ENCODE results near the gene COA1. TPM values are rescaled to one million over a fixed set of nuclear protein-coding genes. Genes with fewer than 3 reads are reported as not detected.
"Not testable (repeated sequence)": the region's sequence is repeated elsewhere in the genome, so short reads cannot be mapped to it uniquely, and the experiment has no call there.

Gene COA1
- total and polyA plus RNA-seq, 8 donors: 41.5 to 89.2 (median 75.6) TPM

- ATAC-seq (no peak), DNase-seq (no peak)
- Histone ChIP-seq H3K4me3 (no peak overlapping the region), H3K9me3 (no peaks in the 10 kb centered on the region), H3K27me3 (no peaks in the 10 kb centered on the region), H3K4me1 (peaks cover 0 to 14% of the 10 kb centered on the region in 2 donors), H3K36me3 (no peaks in the 10 kb centered on the region), H3K27ac (no peak overlapping the region)
- TF ChIP-seq CTCF (IDR thresholded peaks at IDR 0.05): no peak
- intact Hi-C loops (cut with DNase I): no loop called here
These were observed 18.2 kb upstream of the COA1 start for GRCh38 chr7:43747328-43748105.

DNA sequence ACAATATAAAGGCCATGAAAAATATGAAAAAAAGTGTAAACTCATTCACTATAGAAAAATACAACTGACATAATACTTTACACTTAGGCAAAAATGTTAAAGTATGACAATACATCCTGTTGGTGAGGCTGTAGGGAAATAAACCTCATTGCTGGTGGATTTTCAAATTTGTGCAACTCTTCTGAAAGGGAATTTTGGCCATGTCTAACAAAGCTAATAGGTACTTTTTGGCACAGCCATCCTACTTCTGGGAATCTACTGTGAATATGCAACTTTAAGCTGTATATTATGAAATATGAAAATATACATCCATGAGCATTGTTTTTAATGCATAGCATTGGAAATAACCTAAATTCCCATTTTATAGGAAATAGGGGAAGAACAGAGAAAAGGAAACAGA lies 13.4 kb upstream of the COA1 start:
- intact Hi-C loops (cut with DNase I): no loop called here
- Histone ChIP-seq H3K4me1 (no peaks in the 10 kb centered on the region), H3K27ac (no peak overlapping the region), H3K27me3 (no peaks in the 10 kb centered on the region), H3K36me3 (no peaks in the 10 kb centered on the region), H3K4me3 (no peak overlapping the region), H3K9me3 (no peaks in the 10 kb centered on the region)
- no peak for ATAC-seq
- TF ChIP-seq CTCF (IDR thresholded peaks at IDR 0.05): no peak
- DNase-seq: no peak

GRCh38 chr7:43737467-43738127 lies 8.3 kb upstream of the COA1 start:
- no peaks in the 10 kb centered on the region for H3K9me3 ChIP-seq
- ATAC-seq (no peak), DNase-seq (peak in 1 of 4 donors; percentile 24)
- H3K4me1 ChIP-seq: peaks cover 0 to 5% of the 10 kb centered on the region in 2 donors
- H3K27me3 ChIP-seq: no peaks in the 10 kb centered on the region
- no peak overlapping the region for H3K27ac ChIP-seq
- H3K36me3 ChIP-seq: no peaks in the 10 kb centered on the region
- no peak for TF ChIP-seq CTCF (IDR thresholded peaks at IDR 0.05)
- H3K4me3 ChIP-seq: no peak overlapping the region
- intact Hi-C loops (cut with DNase I): no loop called here

- no peaks in the 10 kb centered on the region for H3K36me3 ChIP-seq
- intact Hi-C loops (cut with DNase I): no loop called here
- no peak overlapping the region for H3K4me3 ChIP-seq
- H3K4me1 ChIP-seq: peaks cover 0 to 5% of the 10 kb centered on the region in 2 donors
- TF ChIP-seq CTCF (IDR thresholded peaks at IDR 0.05): no peak
- DNase-seq (no peak), ATAC-seq (peak; percentile 57)
- H3K9me3 ChIP-seq: no peaks in the 10 kb centered on the region
- H3K27ac ChIP-seq: no peak overlapping the region
- H3K27me3 ChIP-seq: no peaks in the 10 kb centered on the region
These were observed 6.7 kb upstream of the COA1 start for GRCh38 chr7:43735802-43736603.

DNA sequence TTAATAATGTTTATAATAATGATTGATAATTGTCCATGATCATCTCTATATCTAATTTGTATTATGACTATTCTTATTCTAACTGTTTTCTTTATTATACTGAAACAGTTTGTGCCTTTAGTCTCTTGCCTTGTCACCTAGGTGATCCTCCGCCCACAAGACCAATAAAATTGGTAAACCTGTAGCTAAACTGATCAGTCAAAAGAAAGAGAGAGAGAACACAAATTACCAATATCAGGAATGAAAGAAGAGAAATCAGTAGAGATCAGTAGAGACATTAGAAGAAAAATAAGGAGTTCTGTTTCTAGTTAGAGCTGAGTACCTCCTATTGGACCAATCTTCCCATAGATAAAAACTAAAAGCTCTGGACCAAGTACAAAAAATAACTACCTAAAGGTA lies 6.1 kb upstream of the COA1 start:
- Histone ChIP-seq H3K4me3 (no peak overlapping the region), H3K4me1 (peaks cover 0 to 5% of the 10 kb centered on the region in 2 donors), H3K27ac (no peak overlapping the region), H3K27me3 (no peaks in the 10 kb centered on the region), H3K36me3 (no peaks in the 10 kb centered on the region), H3K9me3 (no peaks in the 10 kb centered on the region)
- TF ChIP-seq CTCF (IDR thresholded peaks at IDR 0.05): no peak
- intact Hi-C loops (cut with DNase I): no loop called here
- no peak for ATAC-seq
- no peak for DNase-seq

DNA sequence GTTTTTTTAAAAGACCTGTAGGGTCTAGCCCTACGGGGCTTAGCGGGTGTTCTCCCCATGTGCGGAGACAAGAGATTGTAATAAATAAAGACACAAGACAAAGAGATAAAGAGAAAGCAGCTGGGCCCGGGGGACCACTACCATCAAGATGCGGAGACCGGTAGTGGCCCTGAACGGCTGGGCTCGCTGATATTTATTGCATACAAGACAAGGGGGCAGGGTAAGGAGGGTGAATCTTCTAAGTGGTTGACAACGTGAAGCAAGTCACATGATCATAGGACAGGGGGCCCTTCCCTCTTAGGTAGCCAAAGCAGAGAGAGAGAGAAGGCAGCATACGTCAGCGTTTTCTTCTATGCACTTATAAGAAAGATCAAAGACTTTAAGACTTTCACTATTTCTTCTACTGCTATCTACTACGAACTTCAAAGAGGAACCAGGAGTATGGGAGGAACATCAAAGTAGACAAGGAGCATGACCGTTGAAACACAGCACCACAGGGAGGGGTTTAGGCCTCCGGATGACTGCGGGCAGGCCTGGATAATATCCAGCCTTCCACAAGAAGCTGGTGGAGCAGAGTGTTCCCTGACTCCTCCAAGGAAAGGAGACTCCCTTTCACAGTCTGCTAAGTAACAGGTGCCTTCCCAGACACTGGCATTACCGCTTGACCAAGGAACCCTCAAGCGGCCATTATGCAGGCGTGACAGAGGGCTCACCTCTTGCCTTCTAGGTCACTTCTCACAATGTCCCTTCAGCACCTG lies 5.4 kb upstream of the COA1 start:
- H3K36me3 ChIP-seq; H3K27ac ChIP-seq; ATAC-seq; H3K27me3 ChIP-seq; intact Hi-C loops (cut with DNase I); H3K9me3 ChIP-seq; H3K4me3 ChIP-seq: not testable (repeated sequence)
- peak in 1 of 4 donors; percentile 25 for DNase-seq
- peaks cover 0 to 12% of the 10 kb centered on the region in 2 donors for H3K4me1 ChIP-seq

DNA sequence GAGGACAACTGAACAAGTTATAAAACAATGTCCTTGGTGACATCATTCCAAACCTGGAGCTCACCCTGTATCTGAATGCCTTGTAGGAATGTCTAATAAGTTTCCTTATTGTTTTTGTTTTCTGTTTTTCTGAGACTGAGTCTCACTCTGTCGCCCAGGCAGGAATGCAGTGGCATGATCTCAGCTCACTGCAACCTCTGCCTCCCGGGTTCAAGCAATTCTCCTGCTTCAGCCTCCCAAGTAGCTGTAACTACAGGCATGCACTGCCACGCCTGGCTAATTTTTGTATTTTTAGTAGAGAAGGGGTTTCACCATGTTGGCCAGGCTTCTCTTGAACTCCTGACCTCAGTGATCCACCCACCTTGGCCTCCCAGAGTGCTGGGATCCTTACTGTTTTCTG lies 2.2 kb upstream of the COA1 start:
- H3K27me3 ChIP-seq; intact Hi-C loops (cut with DNase I); H3K9me3 ChIP-seq; H3K4me3 ChIP-seq; H3K36me3 ChIP-seq; DNase-seq; H3K27ac ChIP-seq; ATAC-seq: not testable (repeated sequence)
- H3K4me1 ChIP-seq: peaks cover 6 to 30% of the 10 kb centered on the region in 2 donors
